ENCODE results near the gene HPSE. TPM values are rescaled to one million over a fixed set of nuclear protein-coding genes. Genes with fewer than 3 reads are reported as not detected.
A peak's percentile ranks its signal among the peaks of the same experiment; 100 is the strongest.

HPSE gene
- total and polyA plus RNA-seq, 4 donors: 0.43 to 4.7 (median 1.0) TPM

- Histone ChIP-seq H3K4me1 (ENCODE audit: control insufficient read depth in 4 of 4, insufficient read depth in 4 of 4, low read length in 3 of 4) (no peaks in the 10 kb centered on the region), H3K9ac (ENCODE audit: low read depth in 1 of 2, low read length in 2 of 2) (no peak overlapping the region), H3K9me3 (ENCODE audit: control insufficient read depth in 4 of 4, low read length in 3 of 4) (peaks cover 0 to 8% (median 0%) of the 10 kb centered on the region in 4 donors), H3K4me3 (ENCODE audit: low read depth in 1 of 3, low read length in 3 of 3) (no peak overlapping the region), H3K27ac (ENCODE audit: low read depth in 1 of 2, low read length in 2 of 2) (no peak overlapping the region), H3K27me3 (ENCODE audit: control insufficient read depth in 4 of 4, insufficient read depth in 4 of 4, low read length in 3 of 4) (no peaks in the 10 kb centered on the region), H3K36me3 (ENCODE audit: control insufficient read depth in 4 of 4, insufficient read depth in 3 of 4, low read depth in 1 of 4, low read length in 3 of 4) (no peaks in the 10 kb centered on the region)
- TF ChIP-seq RAD21 (IDR thresholded peaks at IDR 0.05) (no peak), FOXA2 (IDR thresholded peaks at IDR 0.05) (no peak), NR2F2 (IDR thresholded peaks at IDR 0.05) (no peak), HNF4G (IDR thresholded peaks at IDR 0.05) (no peak), JUND (IDR thresholded peaks at IDR 0.05) (peak; percentile 68 to 90), ATF3 (IDR thresholded peaks at IDR 0.05) (no peak), TAF1 (conservative IDR thresholded peaks at IDR 0.05) (no peak), SP1 (IDR thresholded peaks at IDR 0.05) (no peak)
- DNase-seq (ENCODE audit: low spot score): no peak
- WGBS: 73% methylated on average over 4 of the region's 4 CpGs
Measured at GRCh38 chr4:83356899-83357661, 22.4 kb upstream of the HPSE start.

- WGBS: 90% methylated on average over 1 of the region's 1 CpG
- no peak overlapping the region for H3K4me3 ChIP-seq (ENCODE audit: low read depth in 1 of 3, low read length in 3 of 3)
Measured at GRCh38 chr4:83353516-83353915, 18.9 kb upstream of the HPSE start.

GRCh38 chr4:83348074-83348473, 13.4 kb upstream of the HPSE start:
- Histone ChIP-seq H3K4me3 (ENCODE audit: low read depth in 1 of 3, low read length in 3 of 3) (no peak overlapping the region), H3K36me3 (ENCODE audit: control insufficient read depth in 4 of 4, insufficient read depth in 3 of 4, low read depth in 1 of 4, low read length in 3 of 4) (no peaks in the 10 kb centered on the region), H3K9me3 (ENCODE audit: control insufficient read depth in 4 of 4, low read length in 3 of 4) (peaks cover 0 to 5% (median 2%) of the 10 kb centered on the region in 4 donors), H3K9ac (ENCODE audit: low read depth in 1 of 2, low read length in 2 of 2) (no peak overlapping the region), H3K27me3 (ENCODE audit: control insufficient read depth in 4 of 4, insufficient read depth in 4 of 4, low read length in 3 of 4) (no peaks in the 10 kb centered on the region), H3K27ac (ENCODE audit: low read depth in 1 of 2, low read length in 2 of 2) (no peak overlapping the region), H3K4me1 (ENCODE audit: control insufficient read depth in 4 of 4, insufficient read depth in 4 of 4, low read length in 3 of 4) (no peaks in the 10 kb centered on the region)
- WGBS: 82% methylated on average over 1 of the region's 1 CpG
- no peak for DNase-seq (ENCODE audit: low spot score)
- TF ChIP-seq TAF1 (conservative IDR thresholded peaks at IDR 0.05): no peak

More at GRCh38 chr4:83353516-83353915, 18.9 kb upstream of the HPSE start:
- H3K9me3 ChIP-seq (ENCODE audit: control insufficient read depth in 4 of 4, low read length in 3 of 4): peaks cover 0 to 8% (median under 1%) of the 10 kb centered on the region in 4 donors
- H3K9ac ChIP-seq (ENCODE audit: low read depth in 1 of 2, low read length in 2 of 2): no peak overlapping the region
- no peaks in the 10 kb centered on the region for H3K36me3 ChIP-seq (ENCODE audit: control insufficient read depth in 4 of 4, insufficient read depth in 3 of 4, low read depth in 1 of 4, low read length in 3 of 4)
- H3K27ac ChIP-seq (ENCODE audit: low read depth in 1 of 2, low read length in 2 of 2): no peak overlapping the region
- no peaks in the 10 kb centered on the region for H3K4me1 ChIP-seq (ENCODE audit: control insufficient read depth in 4 of 4, insufficient read depth in 4 of 4, low read length in 3 of 4)
- TF ChIP-seq SP1 (IDR thresholded peaks at IDR 0.05) (no peak), MAX (IDR thresholded peaks at IDR 0.05) (no peak), HNF4A (conservative IDR thresholded peaks at IDR 0.05) (no peak), EGR1 (IDR thresholded peaks at IDR 0.05; ENCODE audit: low read depth in 2 of 2) (no peak)
- H3K27me3 ChIP-seq (ENCODE audit: control insufficient read depth in 4 of 4, insufficient read depth in 4 of 4, low read length in 3 of 4): no peaks in the 10 kb centered on the region
- DNase-seq (ENCODE audit: low spot score): no peak

- H3K9me3 ChIP-seq (ENCODE audit: control insufficient read depth in 4 of 4, low read length in 3 of 4): peaks cover 0 to 4% (median 2%) of the 10 kb centered on the region in 4 donors
- H3K36me3 ChIP-seq (ENCODE audit: control insufficient read depth in 4 of 4, insufficient read depth in 3 of 4, low read depth in 1 of 4, low read length in 3 of 4): no peaks in the 10 kb centered on the region
- H3K4me1 ChIP-seq (ENCODE audit: control insufficient read depth in 4 of 4, insufficient read depth in 4 of 4, low read length in 3 of 4): no peaks in the 10 kb centered on the region
- DNase-seq (ENCODE audit: low spot score): no peak
- WGBS: 80% methylated on average over 3 of the region's 3 CpGs
- H3K9ac ChIP-seq (ENCODE audit: low read depth in 1 of 2, low read length in 2 of 2): no peak overlapping the region
- H3K27ac ChIP-seq (ENCODE audit: low read depth in 1 of 2, low read length in 2 of 2): no peak overlapping the region
- no peaks in the 10 kb centered on the region for H3K27me3 ChIP-seq (ENCODE audit: control insufficient read depth in 4 of 4, insufficient read depth in 4 of 4, low read length in 3 of 4)
- no peak for TF ChIP-seq RAD21 (IDR thresholded peaks at IDR 0.05)
- TF ChIP-seq GABPA (IDR thresholded peaks at IDR 0.05 in 1 of 2, conservative IDR thresholded peaks at IDR 0.05 in 1 of 2): no peak
- no peak overlapping the region for H3K4me3 ChIP-seq (ENCODE audit: low read depth in 1 of 3, low read length in 3 of 3)
Measured at GRCh38 chr4:83342476-83342875, 7.8 kb upstream of the HPSE start.

All from liver (tissue), 9 donors.